Subcutaneous abdominal adipose tissue (tissue), 5 donors: ENCODE results near the gene ROBO1.

ENCODE experiments used
- H3K27ac ChIP-seq: one replicate; pipeline ENCODE4 v1.7.0; 2013; ENCODE audit warnings: low read depth, mild to moderate bottlenecking, inconsistent platforms, low read length, moderate library complexity
- H3K27me3 ChIP-seq, 5 donors: one replicate each; pipeline ENCODE4 v1.7.0; 2013; ENCODE audit warnings: low read length in 5 of 5, inconsistent platforms in 1 of 5; ENCODE audit not compliant: control insufficient read depth in 5 of 5, insufficient read depth in 4 of 5
- H3K36me3 ChIP-seq, 5 donors: one replicate each; pipeline ENCODE4 v1.7.0; 2013; ENCODE audit warnings: low read length in 5 of 5; ENCODE audit not compliant: control insufficient read depth in 5 of 5, insufficient read depth in 5 of 5
- H3K4me1 ChIP-seq, 5 donors: one replicate each; pipeline ENCODE4 v1.7.0; 2013; ENCODE audit warnings: low read length in 5 of 5, mild to moderate bottlenecking in 3 of 5, moderate library complexity in 1 of 5; ENCODE audit not compliant: control insufficient read depth in 5 of 5, insufficient read depth in 5 of 5
- H3K4me3 ChIP-seq, 5 donors: one replicate each; pipeline ENCODE4 v1.7.0; 2013; ENCODE audit warnings: low read length in 5 of 5, low read depth in 1 of 5
- H3K9ac ChIP-seq, 5 donors: one replicate each; pipeline ENCODE4 v1.7.0; 2013; ENCODE audit warnings: low read length in 5 of 5, mild to moderate bottlenecking in 4 of 5, moderate library complexity in 3 of 5
- H3K9me3 ChIP-seq, 5 donors: one replicate each; pipeline ENCODE4 v1.7.0; 2013; ENCODE audit warnings: low read length in 5 of 5; ENCODE audit not compliant: control insufficient read depth in 5 of 5
- donor health status: healthy.
- donor health status: healthy.
- donor health status: healthy.
- donor health status: healthy.
- donor health status: healthy.

ROBO1 gene

DNA sequence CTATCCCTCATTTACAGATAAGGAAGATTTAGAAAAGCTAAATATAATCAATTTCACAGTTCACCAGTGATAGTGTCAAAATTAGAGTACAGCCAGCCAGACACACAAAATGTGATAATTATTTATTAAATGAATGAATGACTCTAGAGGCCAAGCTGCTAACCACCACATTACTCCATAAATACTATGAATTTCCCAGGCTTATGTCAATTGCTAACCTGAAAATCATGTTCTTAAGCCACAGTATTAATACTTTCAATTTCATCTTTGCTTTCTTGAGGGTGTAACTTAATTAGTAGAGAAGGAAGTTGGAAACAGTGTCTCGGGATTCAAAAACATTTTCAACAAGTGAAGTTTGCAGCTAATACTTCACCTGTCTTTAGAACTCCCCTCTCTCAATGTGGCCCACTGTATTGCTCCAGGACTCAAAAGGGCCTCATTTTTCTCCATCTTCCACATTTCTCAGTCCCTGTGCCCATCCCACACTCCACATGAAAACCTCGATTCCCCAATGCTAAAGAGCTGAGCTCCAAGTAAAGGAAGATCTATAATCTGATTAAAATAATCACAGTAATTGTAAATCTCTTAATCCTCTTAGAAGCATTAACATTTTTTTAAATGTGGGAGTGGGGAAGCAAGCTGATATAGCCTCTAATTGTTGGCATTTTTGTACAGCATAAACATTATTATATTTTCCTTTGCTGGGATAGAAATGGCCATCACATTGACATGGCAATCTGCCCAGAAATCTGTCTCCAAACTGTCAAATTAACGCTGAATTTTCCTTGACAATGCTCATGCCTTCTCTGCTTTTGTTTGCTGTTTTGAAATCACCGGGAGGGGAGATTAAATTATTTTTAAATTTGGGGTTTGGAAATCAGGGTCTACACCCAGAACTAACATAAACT, 765.1 kb downstream of the ROBO1 start:
- Histone ChIP-seq H3K27ac (no peak overlapping the region), H3K27me3 (no peaks in the 10 kb centered on the region), H3K4me3 (no peak overlapping the region), H3K9me3 (no peaks in the 10 kb centered on the region), H3K36me3 (no peaks in the 10 kb centered on the region), H3K9ac (no peak overlapping the region), H3K4me1 (peaks cover 0 to 12% (median 0%) of the 10 kb centered on the region in 5 donors)

DNA sequence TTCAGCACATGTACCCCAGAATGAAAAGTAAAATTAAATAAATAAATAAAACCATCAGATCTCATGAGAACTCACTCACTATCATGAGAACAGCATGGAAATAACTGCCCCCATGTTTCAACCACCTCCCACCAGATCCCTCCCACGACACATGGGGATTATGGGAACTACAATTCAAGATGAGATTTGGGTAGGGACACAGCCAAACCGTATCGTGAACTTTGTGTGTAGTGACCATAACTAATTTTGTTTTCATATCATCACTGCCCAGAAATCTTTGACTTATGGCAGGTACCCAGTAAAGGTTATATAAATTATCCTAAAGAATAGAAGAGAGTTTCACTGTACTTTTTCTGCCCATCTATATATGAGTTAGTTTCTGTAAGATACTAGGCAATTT, 766.5 kb downstream of the ROBO1 start:
- no peak overlapping the region for H3K4me3 ChIP-seq
- no peaks in the 10 kb centered on the region for H3K27me3 ChIP-seq
- no peak overlapping the region for H3K27ac ChIP-seq
- H3K9me3 ChIP-seq: no peaks in the 10 kb centered on the region
- H3K4me1 ChIP-seq: peaks cover 0 to 12% (median 0%) of the 10 kb centered on the region in 5 donors
- H3K36me3 ChIP-seq: no peaks in the 10 kb centered on the region
- no peak overlapping the region for H3K9ac ChIP-seq

DNA sequence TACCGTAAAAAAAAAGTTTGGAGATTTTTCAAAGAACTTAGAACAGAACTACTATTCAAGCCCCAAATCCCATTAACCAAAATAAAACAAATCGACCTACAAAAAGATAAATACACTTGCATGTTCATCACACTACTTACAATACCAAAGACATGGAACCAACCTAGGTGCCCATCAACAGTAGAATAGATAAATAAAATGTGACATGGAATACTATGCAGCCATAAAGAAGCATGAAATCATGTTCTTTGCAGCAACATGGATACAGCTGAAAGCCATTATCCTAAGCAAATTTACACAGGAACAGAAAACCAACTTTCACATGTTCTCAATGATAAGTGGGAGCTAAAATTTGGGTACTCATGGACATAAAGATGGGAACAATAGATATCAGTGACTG, 768.7 kb downstream of the ROBO1 start:
- H3K27ac ChIP-seq: no peak overlapping the region
- H3K27me3 ChIP-seq: no peaks in the 10 kb centered on the region
- H3K4me1 ChIP-seq: peaks cover 0 to 12% (median 0%) of the 10 kb centered on the region in 5 donors
- no peak overlapping the region for H3K9ac ChIP-seq
- no peak overlapping the region for H3K4me3 ChIP-seq
- H3K9me3 ChIP-seq: no peaks in the 10 kb centered on the region
- no peaks in the 10 kb centered on the region for H3K36me3 ChIP-seq

DNA sequence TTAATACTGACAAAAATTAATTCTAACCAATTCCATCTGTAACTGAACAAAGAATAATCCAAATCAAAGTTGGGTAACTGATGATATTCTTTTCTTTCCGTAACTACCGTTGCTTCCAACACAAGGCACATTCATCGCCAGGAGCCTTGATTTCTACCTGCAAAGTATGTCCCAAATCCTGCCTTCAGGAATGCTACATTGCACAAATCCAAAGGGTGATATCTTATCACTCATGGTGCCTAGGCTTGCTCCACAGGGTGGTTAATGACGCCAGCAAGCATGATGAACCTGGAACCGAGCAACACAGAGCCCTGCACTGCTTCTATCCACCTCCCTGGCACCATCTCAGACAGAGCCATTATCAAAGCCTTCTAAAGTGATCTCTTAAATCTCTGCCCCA, 772.7 kb downstream of the ROBO1 start:
- Histone ChIP-seq H3K4me1 (no peaks in the 10 kb centered on the region), H3K27me3 (no peaks in the 10 kb centered on the region), H3K36me3 (no peaks in the 10 kb centered on the region), H3K4me3 (no peak overlapping the region), H3K9ac (no peak overlapping the region), H3K27ac (no peak overlapping the region), H3K9me3 (peaks cover 0 to 15% (median 9%) of the 10 kb centered on the region in 5 donors)

DNA sequence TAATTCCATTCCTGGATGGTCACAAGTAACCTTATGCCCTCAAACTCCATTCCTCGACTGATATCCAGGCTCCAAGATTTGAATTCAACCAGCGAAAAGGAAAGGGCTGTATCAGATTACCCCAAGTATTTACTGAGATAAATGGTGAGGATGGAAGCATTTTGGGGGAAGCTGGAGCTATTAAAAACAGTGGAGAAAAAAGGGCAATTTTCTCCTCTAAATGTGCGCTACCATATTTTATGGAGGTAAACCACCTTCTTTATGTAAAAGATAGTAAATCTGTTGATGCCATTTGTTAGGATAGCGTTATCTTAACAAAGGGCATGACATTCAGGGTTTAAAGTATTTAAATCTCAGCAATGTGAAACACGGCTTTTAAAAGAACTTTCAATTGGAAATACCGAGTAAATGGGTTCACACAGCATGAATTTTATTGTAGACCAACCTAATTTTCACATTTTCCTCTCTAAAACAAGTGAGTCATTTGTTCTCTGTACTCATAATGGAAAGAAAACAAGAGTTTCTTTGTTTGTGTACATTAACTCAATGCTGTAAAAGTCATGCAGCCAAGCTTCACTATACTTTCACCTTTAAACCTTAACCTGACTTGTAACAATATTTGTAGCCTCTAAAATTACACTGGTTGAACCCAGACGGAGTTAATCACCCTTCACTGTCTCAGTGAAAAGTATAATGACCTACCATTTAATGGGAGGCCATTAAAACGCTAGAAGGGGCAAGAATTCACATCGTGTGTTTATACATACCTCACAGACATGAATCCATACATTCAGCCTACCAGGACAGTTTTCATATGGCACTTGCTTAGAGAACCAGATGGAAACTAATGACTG, 773.4 kb downstream of the ROBO1 start:
- peaks cover 0 to 15% (median 9%) of the 10 kb centered on the region in 5 donors for H3K9me3 ChIP-seq
- no peak overlapping the region for H3K9ac ChIP-seq
- no peaks in the 10 kb centered on the region for H3K27me3 ChIP-seq
- H3K27ac ChIP-seq: no peak overlapping the region
- no peaks in the 10 kb centered on the region for H3K36me3 ChIP-seq
- no peak overlapping the region for H3K4me3 ChIP-seq
- no peaks in the 10 kb centered on the region for H3K4me1 ChIP-seq

DNA sequence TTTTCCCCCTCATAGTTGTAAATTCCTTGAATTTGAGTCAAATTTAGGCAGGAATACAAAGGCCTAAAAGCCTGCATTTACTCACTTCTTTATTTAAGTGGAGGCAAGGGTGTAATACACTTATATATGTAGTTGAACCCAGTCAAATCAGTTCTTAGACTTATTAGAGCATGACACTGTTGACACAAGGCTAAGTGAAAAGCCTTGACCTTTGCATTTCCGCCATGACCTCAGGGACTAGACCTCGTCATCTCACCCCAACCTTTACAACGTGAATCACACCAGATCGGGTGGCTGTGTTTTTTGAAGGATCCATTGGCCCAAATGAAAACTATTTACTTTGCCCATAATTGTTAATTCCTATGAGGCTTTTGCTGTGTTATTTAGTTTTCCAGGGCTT, 774.4 kb downstream of the ROBO1 start:
- H3K9ac ChIP-seq: no peak overlapping the region
- H3K27ac ChIP-seq: no peak overlapping the region
- H3K9me3 ChIP-seq: peaks cover 0 to 15% (median 9%) of the 10 kb centered on the region in 5 donors
- H3K4me3 ChIP-seq: no peak overlapping the region
- H3K27me3 ChIP-seq: no peaks in the 10 kb centered on the region
- no peaks in the 10 kb centered on the region for H3K4me1 ChIP-seq
- no peaks in the 10 kb centered on the region for H3K36me3 ChIP-seq

DNA sequence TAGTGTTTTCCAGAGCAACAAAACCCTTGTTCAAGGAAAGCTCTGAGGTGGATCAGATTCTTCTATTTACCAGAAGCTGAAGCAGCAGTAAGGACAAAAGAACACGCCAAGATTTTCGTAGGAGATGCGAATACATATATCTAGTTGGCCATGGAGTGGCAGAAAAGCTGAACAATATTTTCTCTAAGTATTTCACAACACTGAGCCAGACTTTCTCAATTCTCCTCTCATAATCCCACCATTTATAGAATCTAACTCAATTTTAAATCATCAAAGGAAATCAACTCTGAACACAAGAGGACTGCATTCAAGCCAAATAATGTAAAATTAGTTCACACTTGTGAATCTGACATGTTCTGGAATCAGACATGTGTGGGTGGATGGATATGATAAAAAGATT, 775.0 kb downstream of the ROBO1 start:
- no peaks in the 10 kb centered on the region for H3K36me3 ChIP-seq
- no peaks in the 10 kb centered on the region for H3K27me3 ChIP-seq
- H3K9ac ChIP-seq: no peak overlapping the region
- no peak overlapping the region for H3K27ac ChIP-seq
- no peak overlapping the region for H3K4me3 ChIP-seq
- no peaks in the 10 kb centered on the region for H3K4me1 ChIP-seq
- H3K9me3 ChIP-seq: peaks cover 0 to 15% (median 9%) of the 10 kb centered on the region in 5 donors

DNA sequence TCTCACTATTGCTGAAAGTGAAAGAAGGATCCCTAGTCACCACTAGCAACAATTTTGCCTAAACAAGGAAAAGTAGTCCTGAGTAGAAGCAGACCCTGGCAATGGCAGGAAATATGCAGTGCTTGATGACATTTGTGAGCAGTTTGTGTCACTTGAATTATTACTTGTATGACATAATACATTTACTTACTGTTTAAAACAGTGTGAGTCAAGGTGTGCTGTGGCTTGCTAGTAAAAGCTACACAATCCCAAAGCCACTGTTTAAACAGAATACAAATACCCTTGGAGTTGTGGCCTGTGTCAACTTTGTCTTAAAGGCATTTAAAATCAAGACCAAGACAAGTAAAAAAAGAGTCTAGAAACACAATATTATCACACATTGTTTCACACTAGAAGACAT, 775.4 kb downstream of the ROBO1 start:
- Histone ChIP-seq H3K36me3 (no peaks in the 10 kb centered on the region), H3K27ac (no peak overlapping the region), H3K4me1 (no peaks in the 10 kb centered on the region), H3K4me3 (no peak overlapping the region), H3K9me3 (peaks cover 0 to 15% (median 9%) of the 10 kb centered on the region in 5 donors), H3K9ac (no peak overlapping the region), H3K27me3 (no peaks in the 10 kb centered on the region)

DNA sequence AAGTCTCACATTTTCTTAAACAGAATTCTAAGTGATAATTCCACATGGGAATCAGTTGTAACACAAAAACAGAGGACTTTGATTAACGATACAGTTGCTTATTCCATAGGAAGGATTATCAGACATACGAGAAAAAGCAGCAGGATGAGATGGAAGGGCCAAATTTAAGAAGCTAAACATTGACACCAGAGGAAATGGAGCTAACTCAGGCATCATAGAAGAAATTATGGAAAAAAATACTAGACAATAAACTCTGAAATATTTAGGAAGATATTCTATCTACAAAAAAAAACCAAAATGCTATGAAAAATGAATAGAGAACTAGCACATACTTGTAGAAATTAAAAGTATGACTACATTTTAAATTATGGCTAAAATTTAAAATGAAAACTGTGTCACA, 776.1 kb downstream of the ROBO1 start:
- H3K27ac ChIP-seq: no peak overlapping the region
- H3K9ac ChIP-seq: no peak overlapping the region
- peaks cover 0 to 15% (median 9%) of the 10 kb centered on the region in 5 donors for H3K9me3 ChIP-seq
- H3K36me3 ChIP-seq: no peaks in the 10 kb centered on the region
- H3K27me3 ChIP-seq: no peaks in the 10 kb centered on the region
- no peak overlapping the region for H3K4me3 ChIP-seq
- H3K4me1 ChIP-seq: peaks cover 0 to 5% (median 0%) of the 10 kb centered on the region in 5 donors

DNA sequence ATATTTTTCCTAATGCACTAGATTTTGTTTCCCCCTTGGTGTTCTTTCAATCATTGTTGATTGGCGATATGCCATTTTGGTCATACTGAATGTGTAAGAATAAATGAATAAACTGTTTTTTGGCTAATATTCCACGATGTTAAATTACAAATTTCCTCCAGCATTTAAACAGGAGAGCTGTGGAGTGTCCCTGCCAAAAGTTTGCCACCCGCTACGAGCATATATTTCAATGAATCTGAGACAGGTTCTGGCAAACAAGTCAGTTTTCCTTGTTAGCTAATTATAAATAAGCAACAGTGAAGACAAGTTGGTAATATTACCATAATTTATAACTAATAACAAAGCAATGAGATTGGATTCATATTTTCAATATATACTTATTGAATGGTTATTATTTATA, 777.6 kb downstream of the ROBO1 start:
- Histone ChIP-seq H3K9ac (no peak overlapping the region), H3K27ac (no peak overlapping the region), H3K9me3 (peaks cover 0 to 15% (median 9%) of the 10 kb centered on the region in 5 donors), H3K4me1 (peaks cover 0 to 15% (median 4%) of the 10 kb centered on the region in 5 donors), H3K4me3 (no peak overlapping the region), H3K27me3 (no peaks in the 10 kb centered on the region), H3K36me3 (no peaks in the 10 kb centered on the region)
